SIG-M5 treated with dmso at 0.1 percent for 504 hours (cell line): Measurements from ENCODE around the gene PLXNA4.

Source experiments
- DNase-seq: peaks from one replicate; lab custom pipeline; 2025; ENCODE audit not compliant: unreplicated experiment; lab: John Stamatoyannopoulos, UW

Gene PLXNA4

DNA sequence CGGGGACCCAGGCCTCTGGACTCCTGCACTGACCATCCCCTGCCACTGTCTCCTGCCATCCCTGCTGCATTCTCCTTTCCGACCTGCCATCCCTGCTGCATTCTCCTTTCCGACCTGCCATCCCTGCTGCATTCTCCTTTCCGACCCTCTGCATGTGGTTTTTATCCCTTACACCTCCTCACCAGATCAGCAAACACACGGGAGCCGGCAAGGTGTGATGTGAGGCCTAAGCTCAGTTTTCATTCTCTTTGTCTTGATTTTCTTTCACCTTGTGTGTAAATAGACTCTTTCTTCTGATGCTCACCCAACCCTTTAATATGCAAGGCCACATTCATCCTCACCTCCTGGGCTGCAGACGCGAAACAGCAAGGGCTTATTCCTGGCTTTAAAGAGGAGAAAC, 11.4 kb downstream of the PLXNA4 start:
- DNase-seq, result no peak

- DNase-seq, result no peak
Measured at GRCh38 chr7:132564090-132564489, 12.2 kb downstream of the PLXNA4 start.

GRCh38 chr7:132562690-132563089, 13.6 kb downstream of the PLXNA4 start:
- no peak for DNase-seq

- no peak for DNase-seq
Measured at GRCh38 chr7:132561763-132562162, 14.5 kb downstream of the PLXNA4 start.

- no peak for DNase-seq
Measured at GRCh38 chr7:132560825-132561529, 15.3 kb downstream of the PLXNA4 start.

- DNase-seq, result no peak
Measured at GRCh38 chr7:132560105-132560504, 16.2 kb downstream of the PLXNA4 start.

DNA sequence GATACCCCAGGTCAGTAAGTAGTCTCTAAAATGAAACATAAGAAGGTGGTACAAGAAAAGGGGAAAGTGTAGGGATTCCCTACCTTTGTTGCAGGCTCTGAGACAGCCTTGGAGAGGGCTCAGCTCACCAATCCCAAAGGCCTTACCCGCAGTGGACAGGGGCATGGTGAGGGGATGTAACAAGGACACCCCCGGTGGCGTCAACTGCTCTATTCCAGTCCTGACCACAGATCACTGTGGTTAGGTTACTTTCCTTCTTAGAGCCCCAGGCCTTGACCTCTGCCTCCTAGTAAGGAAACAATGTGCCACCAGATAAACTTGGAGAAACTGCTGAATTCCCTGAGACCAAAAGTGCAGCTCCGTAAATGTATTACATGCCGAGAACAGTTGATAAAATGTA, 17.5 kb downstream of the PLXNA4 start:
- no peak for DNase-seq

- DNase-seq, result peak; percentile 3
Measured at GRCh38 chr7:132557489-132558044, 18.7 kb downstream of the PLXNA4 start.

DNA sequence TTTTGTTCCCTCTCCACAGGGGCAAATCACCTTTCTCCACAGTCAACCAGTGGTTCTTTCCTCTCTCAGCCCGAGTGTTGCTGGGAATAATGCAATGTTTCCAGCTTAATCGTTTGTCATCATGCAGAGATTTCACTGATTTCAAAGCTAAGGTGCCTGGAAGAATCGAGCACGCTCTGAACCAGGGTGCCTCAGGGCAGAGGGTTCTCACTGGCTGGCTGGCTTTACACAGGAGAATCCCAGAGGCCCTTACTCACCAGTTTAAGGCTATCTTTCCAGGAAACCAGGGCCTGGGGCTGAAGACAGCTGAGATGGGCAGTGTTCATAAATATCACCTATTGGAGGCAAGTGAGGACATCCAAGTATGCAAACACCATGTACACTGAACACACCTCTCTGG, 21.8 kb downstream of the PLXNA4 start:
- DNase-seq, result no peak

DNA sequence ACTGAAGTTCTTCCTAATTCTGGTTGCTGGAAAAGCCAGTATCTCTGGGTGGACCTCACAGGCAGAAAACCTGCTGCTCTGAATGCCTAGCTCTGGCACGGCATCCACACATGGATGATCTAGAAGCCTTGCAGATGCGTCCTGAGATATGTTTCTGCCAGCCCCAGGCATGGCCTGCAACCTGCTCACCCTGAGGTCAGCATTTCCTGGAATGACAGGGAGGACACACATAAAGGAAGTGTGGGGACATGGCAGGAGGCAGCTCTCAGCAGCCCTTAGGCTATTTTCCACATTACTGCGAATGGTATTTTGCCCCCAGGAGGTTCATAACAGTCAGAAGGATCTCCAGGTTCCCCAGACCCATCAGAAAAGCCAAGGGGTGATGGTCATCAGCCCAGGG, 23.2 kb downstream of the PLXNA4 start:
- no peak for DNase-seq

DNA sequence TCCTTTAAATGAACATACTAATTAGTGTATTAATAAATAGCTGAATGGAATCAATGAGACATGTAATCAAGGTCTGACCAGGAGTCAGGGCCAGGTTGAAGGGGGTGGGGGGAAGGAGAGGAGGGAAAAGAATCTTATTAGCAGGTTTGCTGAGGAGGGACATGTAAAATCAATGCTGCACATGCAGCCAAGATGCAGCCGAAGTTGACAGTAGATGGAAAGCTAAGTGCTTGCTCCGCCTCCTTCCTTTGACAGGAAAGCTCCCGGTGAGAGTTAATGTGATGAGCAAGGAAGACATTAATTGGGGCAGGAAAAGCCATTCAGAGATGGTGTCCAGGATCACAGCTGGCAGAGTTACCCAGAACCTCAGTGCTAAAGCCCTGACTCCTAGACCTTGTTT, 24.4 kb downstream of the PLXNA4 start:
- no peak for DNase-seq

GRCh38 chr7:132551439-132551838, 24.8 kb downstream of the PLXNA4 start:
- no peak for DNase-seq

- no peak for DNase-seq
Measured at GRCh38 chr7:132548489-132549078, 27.7 kb downstream of the PLXNA4 start.

DNA sequence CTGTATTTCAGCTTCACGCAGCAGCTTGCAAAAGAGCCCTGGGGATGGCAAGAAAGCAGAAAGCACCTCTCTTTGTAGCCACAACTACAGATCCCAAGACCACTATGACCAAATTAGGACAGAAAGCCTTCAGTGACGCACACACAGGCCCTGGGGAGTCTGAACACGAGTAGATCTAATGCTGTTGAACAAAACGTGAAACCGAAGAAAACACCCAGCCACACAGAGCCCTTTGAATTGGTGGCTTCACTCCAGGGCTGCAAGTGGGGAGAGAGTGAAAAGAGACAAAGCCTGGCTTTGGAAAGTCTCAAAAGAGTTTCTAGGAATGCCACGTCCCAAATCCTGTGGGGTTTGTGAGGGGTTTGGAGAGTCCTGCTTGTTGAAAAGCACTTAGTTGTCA, 28.4 kb downstream of the PLXNA4 start:
- no peak for DNase-seq

GRCh38 chr7:132546366-132547127, 29.7 kb downstream of the PLXNA4 start:
- DNase-seq, result no peak

DNA sequence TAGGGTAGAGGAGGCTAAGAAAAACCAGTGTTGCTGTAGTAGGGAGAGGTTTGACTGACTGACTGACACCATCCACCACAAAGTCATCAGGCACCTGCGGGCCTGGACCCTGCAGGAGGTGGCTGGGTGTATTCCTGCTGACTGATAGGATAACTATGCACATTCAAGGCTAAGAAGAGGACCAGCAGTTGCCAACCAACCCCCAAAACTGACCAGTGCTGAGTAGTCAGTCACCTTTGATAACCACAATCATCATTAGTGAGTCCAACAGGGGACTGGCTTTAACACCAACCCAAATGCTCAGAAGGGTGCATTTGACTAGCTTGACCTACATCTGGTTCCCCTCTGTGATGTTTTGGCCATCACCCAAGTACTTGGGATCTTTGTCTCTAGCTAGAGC, 30.5 kb downstream of the PLXNA4 start:
- no peak for DNase-seq

GRCh38 chr7:132544999-132545398, 31.3 kb downstream of the PLXNA4 start:
- no peak for DNase-seq

DNA sequence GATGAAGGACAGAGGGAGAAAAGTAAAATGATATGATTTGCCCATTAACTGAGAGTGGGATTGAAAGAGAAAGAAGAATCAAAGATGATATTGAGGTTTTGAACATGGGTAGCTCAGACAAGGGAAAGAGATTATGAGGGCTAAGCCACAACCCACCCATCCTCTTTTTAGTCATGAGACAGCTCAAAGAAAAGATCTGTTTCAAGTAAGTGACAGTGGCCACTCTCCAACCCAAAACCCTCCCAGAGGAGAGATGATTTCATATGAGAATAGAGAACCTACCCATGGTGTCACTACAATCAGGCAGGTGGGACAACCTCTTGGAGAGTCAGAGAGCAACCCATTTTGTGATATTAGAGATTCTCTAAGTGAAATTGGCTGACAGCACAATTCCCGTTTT, 32.2 kb downstream of the PLXNA4 start:
- no peak for DNase-seq

DNA sequence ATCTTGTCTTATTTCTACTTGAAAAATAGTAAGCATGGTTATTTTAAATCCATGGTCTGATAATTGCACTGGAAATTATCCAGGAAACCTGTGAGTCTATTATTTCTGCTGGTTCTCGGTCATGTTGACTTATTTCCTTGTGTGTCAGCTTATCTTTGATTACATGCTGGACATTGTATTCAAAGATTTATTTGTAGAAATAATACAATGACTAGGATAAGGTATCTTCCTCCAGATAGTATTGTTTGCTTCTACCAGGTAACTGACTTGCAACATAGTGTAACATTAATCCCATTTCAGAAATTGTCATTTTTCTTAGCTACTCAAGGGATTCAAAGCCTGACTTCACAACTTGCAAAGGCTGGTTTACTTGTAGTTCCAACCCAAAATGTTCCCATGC, 33.4 kb downstream of the PLXNA4 start:
- DNase-seq, result no peak

DNA sequence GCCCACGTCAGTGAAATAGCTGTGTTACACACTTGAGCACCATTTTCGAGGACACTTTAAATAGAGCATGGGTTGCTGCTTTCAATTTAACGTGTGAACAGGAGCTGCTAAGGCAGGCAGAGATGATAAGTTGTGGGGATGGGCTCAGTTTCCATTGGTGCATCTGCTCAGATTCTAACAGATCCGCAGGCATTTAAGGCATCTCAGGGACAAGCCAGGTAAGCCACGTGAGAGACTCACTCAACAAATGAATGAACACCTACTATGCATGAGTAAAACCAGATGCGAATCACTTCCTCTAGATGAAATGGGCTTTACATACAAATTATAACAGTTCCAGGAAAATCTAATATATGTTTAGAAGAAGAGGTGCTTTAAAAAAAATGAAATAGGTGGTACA, 34.6 kb downstream of the PLXNA4 start:
- DNase-seq, result no peak

DNA sequence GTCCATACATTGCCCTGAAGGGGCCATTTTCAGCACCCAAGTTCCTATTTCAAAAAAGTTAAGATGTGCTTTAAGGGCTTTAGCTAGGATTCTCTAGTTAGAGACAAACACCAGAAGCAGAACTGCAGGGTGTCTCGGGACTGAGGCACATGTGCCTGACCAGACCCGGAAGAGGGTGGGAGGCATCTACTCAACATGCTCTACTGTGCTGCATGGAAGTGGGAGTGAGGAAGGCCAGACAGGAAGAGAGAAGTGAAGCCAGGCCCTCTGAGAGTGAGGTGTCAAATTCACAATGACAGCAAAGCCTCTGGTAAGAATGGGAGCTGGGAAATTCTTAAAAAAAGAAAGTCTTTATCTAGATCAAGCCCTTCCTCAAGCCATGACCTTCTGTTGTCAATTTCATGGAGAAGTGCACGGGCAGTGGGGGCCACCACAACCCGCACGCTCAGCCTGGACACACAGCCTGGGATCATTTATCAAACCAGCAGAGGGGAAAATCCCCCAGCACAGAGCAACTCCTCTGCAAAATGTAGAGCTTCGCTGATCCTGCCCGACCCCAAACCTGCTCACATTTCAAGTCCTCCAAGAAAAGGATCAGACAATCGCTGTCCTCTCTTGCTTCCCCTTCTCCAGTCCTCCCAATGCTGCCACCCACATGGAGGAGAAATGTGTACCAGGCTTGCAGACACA, 38.7 kb downstream of the PLXNA4 start:
- DNase-seq, result no peak
